A549 (cell line): ENCODE data around the gene LIMD2. TPM values are rescaled to one million over a fixed set of nuclear protein-coding genes. Genes with fewer than 3 reads are reported as not detected.

Experiments
- ATAC-seq, 2 experiments: fragments of 200-7000 bp in 1 of 2; fragments of >200 bp in 1 of 2; cut with Nextera tagmentation in 1 of 2; cut with Tn5 transposase in 1 of 2; 3 replicates each; pipeline versions ENCODE4 v1.8.0 to v1.9.1; 2018 to 2020; ENCODE audit warnings: mild to moderate bottlenecking in 1 of 2, moderate library complexity in 1 of 2
- CTCF ChIA-PET: fragments of 300-600 bp; sonication (Branson Sonifier 250); formaldehyde crosslinking; extraction: SDS; loops from one replicate; lab custom pipeline; 2021; ENCODE audit warnings: antibody characterized with exemption, inconsistent platforms; lab: Yijun Ruan, JAX
- POLR2A ChIA-PET: fragments of 350-600 bp; formaldehyde crosslinking; extraction: SDS; loops from one replicate; lab custom pipeline; 2021; ENCODE audit warnings: antibody characterized with exemption, inconsistent platforms; lab: Yijun Ruan, JAX
- DNase-seq, 2 experiments: peaks; one replicate each; pipeline versions ENCODE4 v3.0.0 to v3.0.0-alpha.2; 2011 to 2016; ENCODE audit warnings: low read depth in 1 of 2, low spot score in 1 of 2
- FAIRE-seq: peaks from 2 replicates; lab custom pipeline; 2011; peaks lifted over from hg19 to GRCh38; lab: Jason Lieb, UNC
- H3K27ac ChIP-seq, 2 experiments: fragments of >200 bp; sonication (Bioruptor Twin); formaldehyde crosslinking; 3 replicates each; pipeline ENCODE4 v1.5.1; 2016 to 2017
- H3K4me1 ChIP-seq: fragments of >200 bp; sonication (Bioruptor Twin); formaldehyde crosslinking; 3 replicates; pipeline ENCODE4 v1.6.1; 2016
- H3K4me2 ChIP-seq: fragments of >200 bp; sonication (Bioruptor Twin); formaldehyde crosslinking; 3 replicates; pipeline ENCODE4 v1.6.1; 2016
- H3K4me3 ChIP-seq: fragments of >200 bp; sonication (Bioruptor Twin); formaldehyde crosslinking; 3 replicates; pipeline ENCODE4 v1.5.1; 2016
- H3K9me3 ChIP-seq: fragments of >200 bp; sonication (Bioruptor Twin); formaldehyde crosslinking; 3 replicates; pipeline ENCODE4 v1.6.1; 2016
- BCL3 ChIP-seq: fragments of >200 bp; sonication (Bioruptor Twin); formaldehyde crosslinking; IDR thresholded peaks from 3 replicates; pipeline ENCODE4 v1.6.1; 2016
- BHLHE40 ChIP-seq: IDR thresholded peaks from 2 replicates; pipeline ENCODE4 v1.6.1; 2012; ENCODE audit warnings: low read depth, low read length, inconsistent platforms
- EHF ChIP-seq: fragments of 250-450 bp; sonication (Bioruptor Pico); IDR thresholded peaks from 2 replicates; pipeline ENCODE4 v1.5.0; 2020; ENCODE audit warnings: mild to moderate bottlenecking
- FOSL2 ChIP-seq, 2 experiments: fragments of 450-650 bp in 1 of 2; fragments of >200 bp in 1 of 2; sonication (Bioruptor Twin) in 1 of 2; formaldehyde crosslinking; IDR thresholded peaks; 2 replicates each; pipeline versions ENCODE4 v1.5.0 to v1.6.1; 2016 to 2020; ENCODE audit warnings: mild to moderate bottlenecking in 1 of 2, moderate library complexity in 1 of 2
- FOXS1 ChIP-seq: fragments of 250-450 bp; sonication (Bioruptor Pico); IDR thresholded peaks from 2 replicates; pipeline ENCODE4 v1.5.0; 2020; ENCODE audit warnings: mild to moderate bottlenecking, moderate library complexity
- GATA3 ChIP-seq: IDR thresholded peaks from 2 replicates; pipeline ENCODE4 v1.6.1; 2012; ENCODE audit warnings: borderline replicate concordance
- HDAC2 ChIP-seq: fragments of 200-600 bp; sonication (generic); IDR thresholded peaks from 2 replicates; pipeline ENCODE4 v1.6.1; 2016
- HEYL ChIP-seq: fragments of 250-450 bp; sonication (Bioruptor Pico); IDR thresholded peaks from 2 replicates; pipeline ENCODE4 v1.8.0; 2021; ENCODE audit warnings: mild to moderate bottlenecking, moderate library complexity
- HOXB13 ChIP-seq: fragments of 250-450 bp; sonication (Bioruptor Pico); IDR thresholded peaks from 2 replicates; pipeline ENCODE4 v1.5.0; 2020; ENCODE audit warnings: low read depth, mild to moderate bottlenecking, moderate library complexity
- HOXB5 ChIP-seq: fragments of 250-450 bp; sonication (Bioruptor Pico); IDR thresholded peaks from 2 replicates; pipeline ENCODE4 v1.5.0; 2020; ENCODE audit warnings: mild to moderate bottlenecking, moderate library complexity
- JUN ChIP-seq, 2 experiments: fragments of >200 bp; sonication (Bioruptor Twin); formaldehyde crosslinking; IDR thresholded peaks; 2 replicates in 1 of 2; 3 replicates in 1 of 2; pipeline ENCODE4 v1.6.1; 2016 to 2017
- KDM1A ChIP-seq: fragments of 200-600 bp; sonication (generic); IDR thresholded peaks from 2 replicates; pipeline ENCODE4 v1.6.1; 2016; ENCODE audit warnings: low read depth, mild to moderate bottlenecking
- MAFK ChIP-seq: fragments of 450-650 bp; IDR thresholded peaks from 2 replicates; pipeline ENCODE4 v1.6.1; 2014; ENCODE audit not compliant: partially characterized antibody
- MAZ ChIP-seq: fragments of 150-350 bp; IDR thresholded peaks from 2 replicates; pipeline ENCODE4 v1.6.1; 2014; ENCODE audit warnings: antibody characterized with exemption, low read depth, low read length, borderline replicate concordance
- MYC ChIP-seq: IDR thresholded peaks from 2 replicates; pipeline ENCODE4 v1.6.1; 2012; ENCODE audit warnings: mild to moderate bottlenecking, inconsistent platforms, low read length, improper control_type of control experiment, borderline replicate concordance
- NPAS2 ChIP-seq: fragments of 250-450 bp; sonication (Bioruptor Pico); IDR thresholded peaks from 2 replicates; pipeline ENCODE4 v1.8.0; 2022; ENCODE audit warnings: mild to moderate bottlenecking, moderate library complexity, borderline replicate concordance
- NR3C1 ChIP-seq: fragments of >200 bp; sonication (Bioruptor Twin); formaldehyde crosslinking; IDR thresholded peaks from 3 replicates; pipeline ENCODE4 v1.6.1; 2017
- PHF8 ChIP-seq: fragments of 200-600 bp; sonication (generic); IDR thresholded peaks from 2 replicates; pipeline ENCODE4 v1.6.1; 2016; ENCODE audit warnings: low read depth, mild to moderate bottlenecking, antibody characterized with exemption, moderate library complexity, borderline replicate concordance
- POLR2A ChIP-seq: IDR thresholded peaks from 2 replicates; pipeline ENCODE4 v1.6.1; 2012; ENCODE audit warnings: mild to moderate bottlenecking, low read length
- POLR2AphosphoS2 ChIP-seq: conservative IDR thresholded peaks from 2 replicates; pipeline ENCODE4 v1.6.1; 2012; ENCODE audit warnings: low read length, improper control_type of control experiment, inconsistent platforms
- RAD21 ChIP-seq, 2 experiments: fragments of >200 bp in 1 of 2; sonication (Bioruptor Twin) in 1 of 2; formaldehyde crosslinking in 1 of 2; IDR thresholded peaks in 1 of 2; conservative IDR thresholded peaks in 1 of 2; 2 replicates in 1 of 2; 3 replicates in 1 of 2; pipeline ENCODE4 v1.6.1; 2012 to 2018; ENCODE audit warnings: inconsistent platforms in 1 of 2
- RCOR1 ChIP-seq: fragments of 150-350 bp; IDR thresholded peaks from 2 replicates; pipeline ENCODE4 v1.6.1; 2014; ENCODE audit warnings: antibody characterized with exemption, low read length, low read depth
- RFX5 ChIP-seq: fragments of 450-650 bp; IDR thresholded peaks from 2 replicates; pipeline ENCODE4 v1.7.1; 2014; ENCODE audit warnings: antibody characterized with exemption, mild to moderate bottlenecking, moderate library complexity
- RNF2 ChIP-seq: fragments of 200-600 bp; sonication (generic); IDR thresholded peaks from 2 replicates; pipeline ENCODE4 v1.6.1; 2016; ENCODE audit warnings: low read depth, mild to moderate bottlenecking, antibody characterized with exemption, moderate library complexity, borderline replicate concordance
- SMC3 ChIP-seq: fragments of >200 bp; sonication (Bioruptor Twin); formaldehyde crosslinking; IDR thresholded peaks from 3 replicates; pipeline ENCODE4 v1.6.1; 2018; ENCODE audit warnings: inconsistent platforms
- SREBF2 ChIP-seq: fragments of 450-650 bp; IDR thresholded peaks from 2 replicates; pipeline ENCODE4 v1.6.1; 2014; ENCODE audit warnings: mild to moderate bottlenecking, moderate library complexity
- ZC3H11A ChIP-seq: fragments of 450-650 bp; IDR thresholded peaks from 2 replicates; pipeline ENCODE4 v1.6.1; 2014; ENCODE audit warnings: antibody characterized with exemption, mild to moderate bottlenecking
- ZFP36 ChIP-seq: fragments of 450-650 bp; IDR thresholded peaks from 2 replicates; pipeline ENCODE4 v1.6.1; 2014; ENCODE audit warnings: borderline replicate concordance; ENCODE audit not compliant: partially characterized antibody
- ZNF302 ChIP-seq: fragments of 250-450 bp; sonication (Bioruptor Pico); IDR thresholded peaks from 2 replicates; pipeline ENCODE4 v1.9.0; 2021; ENCODE audit warnings: inconsistent platforms, mild to moderate bottlenecking, moderate library complexity
- WGBS: methylation state at CpG from one replicate; pipeline ENCODE4 v1.1.6; 2017; ENCODE audit errors: missing lambda C conversion rate; 5-methylcytosine and 5-hydroxymethylcytosine counted together
- polyA plus RNA-seq, 4 experiments: library from polyadenylated mRNA; depleted of rRNA in 3 of 4; stranded (reverse); fragments of >200 nt; fragmentation: RNase III in 1 of 4; extraction: RNeasy Plus Mini Kit Qiagen cat#74134 plus additional on column Dnase treatment in 1 of 4; gene quantifications; 2 replicates in 3 of 4; 3 replicates in 1 of 4; pipeline ENCODE4 v1.2.3, GENCODE V29; 2011 to 2017
- TF ChIP-seq, protein P1 (sequence below): IDR thresholded peaks from 2 replicates; pipeline ENCODE4 v1.6.1; 2012
- TF ChIP-seq, protein P2 (sequence below): fragments of 250-450 bp; sonication (Bioruptor Pico); IDR thresholded peaks from 2 replicates; pipeline ENCODE4 v1.5.0; 2020; ENCODE audit warnings: low read depth, mild to moderate bottlenecking, moderate library complexity

LIMD2 gene
- polyA plus RNA-seq, 2 of the 4 experiments (the other 2 are of a cell fraction): 6.0 to 14.5 TPM

DNA sequence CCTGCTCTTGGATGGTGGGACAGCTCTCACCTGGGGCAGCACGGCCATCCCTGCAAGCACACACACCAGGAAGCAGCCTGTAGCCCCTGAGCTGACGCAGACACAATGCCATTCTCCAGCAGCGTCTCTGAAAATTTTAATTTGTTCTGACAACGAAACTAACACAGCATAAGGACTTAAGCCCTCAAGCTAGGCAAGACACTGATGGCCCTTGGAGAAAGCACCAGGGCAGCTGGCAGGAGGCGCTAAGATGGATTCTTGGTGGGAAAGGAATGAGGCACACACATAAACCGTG, 2.7 kb upstream of the LIMD2 start:
- no peak for TF ChIP-seq SREBF2
- 0 out of 5 replicates have a peak, but pooled peaks of 1 of the 2 experiments have one; percentile 5 for TF ChIP-seq JUN (IDR thresholded peaks at IDR 0.05)
- TF ChIP-seq, all 56 proteins: peak for 1
- 93% methylated on average over 6 of the region's 6 CpGs for WGBS
- POLR2A ChIA-PET: no interaction called here
- no peak overlapping the region for H3K27ac ChIP-seq
- CTCF ChIA-PET: interaction anchor here (0.9 to 1.6 kb wide), 5 partner anchors 9 to 277 kb away, joined by 3 to 6 read pairs (median 4); no protein-coding TSS in a partner anchor
- no peaks in the 10 kb centered on the region for H3K9me3 ChIP-seq
- DNase-seq (no peak), FAIRE-seq (no peak), ATAC-seq (no peak)
- no peak overlapping the region for H3K4me3 ChIP-seq
- 0 out of 3 replicates have a peak, but pooled peaks cover 6% of the 10 kb centered on the region for H3K4me1 ChIP-seq
- no peak overlapping the region for H3K4me2 ChIP-seq

- 0 out of 3 replicates have a peak, but pooled peaks cover 6% of the 10 kb centered on the region for H3K4me1 ChIP-seq
- CTCF ChIA-PET: interaction anchor here (0.7 to 1.6 kb wide), 6 partner anchors 8 to 277 kb away, joined by 3 to 6 read pairs (median 4); no protein-coding TSS in a partner anchor
- ATAC-seq (no peak), DNase-seq (no peak), FAIRE-seq (no peak)
- H3K9me3 ChIP-seq: no peaks in the 10 kb centered on the region
- H3K27ac ChIP-seq: no peak overlapping the region
- 91% methylated on average over 15 of the region's 19 CpGs for WGBS
- POLR2A ChIA-PET: no interaction called here
- no peak overlapping the region for H3K4me3 ChIP-seq
- TF ChIP-seq KDM1A (no peak), MYC (no peak), MAFK (no peak), PHF8 (no peak), HOXB5 (CRISPR knock-in tag) (no peak), MAZ (no peak), FOXS1 (CRISPR knock-in tag) (no peak), ZNF302 (CRISPR knock-in tag) (no peak), NPAS2 (CRISPR knock-in tag) (no peak), BHLHE40 (no peak), ZFP36 (no peak), GATA3 (no peak), HDAC2 (no peak), ZC3H11A (no peak), RFX5 (no peak)
- TF ChIP-seq, protein P1, sequence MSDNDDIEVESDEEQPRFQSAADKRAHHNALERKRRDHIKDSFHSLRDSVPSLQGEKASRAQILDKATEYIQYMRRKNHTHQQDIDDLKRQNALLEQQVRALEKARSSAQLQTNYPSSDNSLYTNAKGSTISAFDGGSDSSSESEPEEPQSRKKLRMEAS: no peak
- TF ChIP-seq, protein P2, sequence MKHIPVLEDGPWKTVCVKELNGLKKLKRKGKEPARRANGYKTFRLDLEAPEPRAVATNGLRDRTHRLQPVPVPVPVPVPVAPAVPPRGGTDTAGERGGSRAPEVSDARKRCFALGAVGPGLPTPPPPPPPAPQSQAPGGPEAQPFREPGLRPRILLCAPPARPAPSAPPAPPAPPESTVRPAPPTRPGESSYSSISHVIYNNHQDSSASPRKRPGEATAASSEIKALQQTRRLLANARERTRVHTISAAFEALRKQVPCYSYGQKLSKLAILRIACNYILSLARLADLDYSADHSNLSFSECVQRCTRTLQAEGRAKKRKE (CRISPR knock-in tag): no peak
- H3K4me2 ChIP-seq: no peak overlapping the region
Observed at GRCh38 chr17:63701868-63702720, 2.2 kb upstream of the LIMD2 start.

- ChIA-PET POLR2A (no interaction called here), CTCF (interaction anchor here (0.7 to 1.7 kb wide), 4 partner anchors 8 to 30 kb away, joined by 3 to 5 read pairs (median 4); no protein-coding TSS in a partner anchor)
- H3K4me1 ChIP-seq: 0 out of 3 replicates have a peak, but pooled peaks cover 6% of the 10 kb centered on the region
- 91% methylated on average over 10 of the region's 10 CpGs for WGBS
- FAIRE-seq (no peak), ATAC-seq (no peak), DNase-seq (no peak)
- H3K4me3 ChIP-seq: no peak overlapping the region
- H3K4me2 ChIP-seq: no peak overlapping the region
- no peak for TF ChIP-seq EHF (CRISPR knock-in tag)
- no peak for TF ChIP-seq BCL3
- no peak for TF ChIP-seq MYC
- TF ChIP-seq ZFP36: no peak
- TF ChIP-seq, protein P1: no peak
- no peak for TF ChIP-seq NR3C1
- TF ChIP-seq HEYL (CRISPR knock-in tag): no peak
- no peak for TF ChIP-seq FOXS1 (CRISPR knock-in tag)
- TF ChIP-seq RAD21 (conservative IDR thresholded peaks at IDR 0.05 in 1 of 2, IDR thresholded peaks at IDR 0.05 in 1 of 2): no peak
- TF ChIP-seq RCOR1: no peak
- TF ChIP-seq RNF2: no peak
- TF ChIP-seq HOXB13 (CRISPR knock-in tag): no peak
- TF ChIP-seq POLR2AphosphoS2: no peak
- no peak for TF ChIP-seq FOSL2 (IDR thresholded peaks at IDR 0.05)
- TF ChIP-seq FOSL2 (CRISPR knock-in tag; IDR thresholded peaks at IDR 0.05): no peak
- no peak for TF ChIP-seq MAZ
- no peak for TF ChIP-seq POLR2A
- TF ChIP-seq SMC3: no peak
- H3K9me3 ChIP-seq: no peaks in the 10 kb centered on the region
- no peak overlapping the region for H3K27ac ChIP-seq
Observed at GRCh38 chr17:63701456-63701820, 1.5 kb upstream of the LIMD2 start.
